HG02840 (cell line): ENCODE results near the gene PLEKHA7.

ENCODE experiments used
- ATAC-seq: cut with Tn5 transposase; IDR thresholded peaks from one replicate; pipeline ENCODE4 v1.9.1; 2021; ENCODE audit warnings: mild to moderate bottlenecking, moderate library complexity, moderate number of reproducible peaks; ENCODE audit not compliant: unreplicated experiment, low FRiP score

Gene PLEKHA7

DNA sequence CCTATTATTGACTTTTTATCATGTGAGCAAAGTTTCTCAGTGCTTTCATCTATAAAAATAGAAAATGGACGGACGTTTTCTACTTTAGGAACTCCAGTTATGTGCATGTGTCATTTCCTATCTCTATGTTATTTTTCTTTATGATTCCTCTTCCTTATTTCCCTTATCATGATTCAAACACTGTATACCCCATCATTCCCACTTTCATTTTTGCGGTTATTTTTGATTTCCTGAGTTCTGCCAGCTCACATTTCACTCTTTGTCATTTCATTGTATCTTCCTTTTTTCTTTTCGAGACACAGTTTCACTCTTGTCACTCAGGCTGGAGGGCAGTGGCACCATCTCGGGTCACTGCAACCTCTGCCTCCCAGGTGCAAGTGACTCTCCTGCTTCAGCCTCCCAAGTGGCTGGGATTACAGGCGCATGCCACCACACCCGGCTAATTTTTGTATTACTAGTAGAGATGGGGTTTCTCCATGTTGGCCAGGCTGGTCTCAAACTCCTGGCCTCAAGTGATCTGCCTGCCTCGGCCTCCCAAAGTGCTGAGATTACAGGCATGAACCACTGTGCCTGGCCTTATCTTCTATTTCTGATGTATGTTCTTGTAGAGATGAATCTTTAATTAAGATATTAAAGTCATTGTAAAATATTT lies 254.2 kb downstream of the PLEKHA7 start:
- no peak for ATAC-seq

DNA sequence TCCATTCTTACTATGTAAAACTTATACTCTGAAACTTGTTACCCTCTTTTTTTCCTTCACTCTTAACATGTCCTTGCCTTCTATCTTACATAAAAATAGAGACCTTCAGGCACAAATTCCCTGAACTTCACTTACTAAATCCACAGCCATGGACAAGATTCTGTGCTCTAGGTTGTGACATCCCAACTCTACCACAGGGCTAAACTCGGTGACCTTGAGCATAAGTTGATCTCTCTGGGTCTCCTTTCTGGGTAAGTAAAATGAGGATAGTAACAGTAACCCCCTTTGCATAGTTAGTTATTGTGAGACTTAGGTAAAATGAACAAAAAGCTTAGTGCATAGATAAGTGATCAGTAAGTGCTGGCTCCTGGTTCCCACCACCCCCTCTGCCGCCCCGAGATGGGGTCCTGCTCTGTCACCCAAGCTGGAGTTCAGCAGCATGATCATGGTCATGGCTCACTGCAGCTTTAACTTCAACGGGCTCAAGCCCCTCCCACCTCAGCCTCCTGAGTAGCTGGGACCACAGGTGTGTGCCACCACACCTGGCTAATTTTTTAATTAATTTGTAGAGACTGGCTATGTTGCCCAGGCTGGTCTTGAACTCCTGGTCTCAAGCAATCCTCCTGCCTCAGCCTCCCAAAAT lies 255.7 kb downstream of the PLEKHA7 start:
- ATAC-seq: no peak

DNA sequence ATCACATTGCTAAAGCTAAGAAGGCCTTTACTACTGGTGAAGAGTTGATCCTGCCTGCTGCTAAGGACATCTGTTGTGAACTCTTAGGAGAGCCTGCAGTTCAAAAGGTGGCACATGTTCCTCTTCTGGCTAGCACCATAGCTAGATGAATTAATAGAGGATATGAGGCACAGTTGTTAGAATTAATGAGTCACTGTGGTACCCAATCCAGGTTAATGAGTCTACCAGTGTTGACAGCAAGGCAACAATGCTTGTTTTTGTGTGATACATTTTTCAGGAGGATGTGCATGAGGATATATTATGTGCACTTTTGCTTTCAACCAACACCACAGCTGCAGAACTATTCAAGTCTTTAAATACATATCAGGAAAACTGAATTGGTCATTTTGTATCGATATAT lies 263.8 kb downstream of the PLEKHA7 start:
- no peak for ATAC-seq

DNA sequence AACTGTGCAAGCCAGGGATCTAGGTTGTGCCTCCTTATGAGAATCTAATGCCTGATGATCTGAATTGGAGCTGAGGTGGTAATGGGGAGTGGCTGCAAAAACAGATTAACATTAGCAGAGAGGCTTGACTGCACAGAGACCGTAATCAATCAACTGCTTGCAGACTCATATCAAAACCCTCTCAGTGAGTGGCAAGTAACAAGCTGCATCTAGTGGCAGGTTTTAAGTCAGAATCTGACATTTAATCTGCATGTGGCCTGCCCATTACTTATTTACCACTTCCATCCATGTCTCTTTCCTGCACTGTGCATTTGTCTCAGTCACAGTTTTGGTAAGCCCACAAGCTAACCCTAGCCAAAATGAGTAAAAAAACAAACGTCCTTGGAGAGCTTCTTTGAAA lies 264.5 kb downstream of the PLEKHA7 start:
- no peak for ATAC-seq

DNA sequence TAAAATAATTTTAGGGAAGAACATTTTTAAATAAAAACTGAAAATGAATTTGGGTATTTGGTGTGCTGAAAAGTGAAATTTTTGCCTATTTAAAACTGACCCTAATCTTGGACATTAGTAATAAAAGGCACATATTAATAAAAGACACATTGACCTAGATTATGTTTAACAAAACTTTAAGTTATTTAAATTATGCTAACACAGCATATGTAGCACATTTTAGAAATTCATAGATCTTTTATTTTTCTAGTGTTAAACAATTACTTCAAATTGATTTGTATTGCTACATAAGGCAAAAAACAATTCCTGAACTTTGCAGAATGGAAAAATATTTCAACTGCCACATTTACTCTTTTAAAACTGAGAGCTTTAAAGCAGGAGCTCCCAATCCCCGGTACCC lies 265.1 kb downstream of the PLEKHA7 start:
- ATAC-seq: no peak

DNA sequence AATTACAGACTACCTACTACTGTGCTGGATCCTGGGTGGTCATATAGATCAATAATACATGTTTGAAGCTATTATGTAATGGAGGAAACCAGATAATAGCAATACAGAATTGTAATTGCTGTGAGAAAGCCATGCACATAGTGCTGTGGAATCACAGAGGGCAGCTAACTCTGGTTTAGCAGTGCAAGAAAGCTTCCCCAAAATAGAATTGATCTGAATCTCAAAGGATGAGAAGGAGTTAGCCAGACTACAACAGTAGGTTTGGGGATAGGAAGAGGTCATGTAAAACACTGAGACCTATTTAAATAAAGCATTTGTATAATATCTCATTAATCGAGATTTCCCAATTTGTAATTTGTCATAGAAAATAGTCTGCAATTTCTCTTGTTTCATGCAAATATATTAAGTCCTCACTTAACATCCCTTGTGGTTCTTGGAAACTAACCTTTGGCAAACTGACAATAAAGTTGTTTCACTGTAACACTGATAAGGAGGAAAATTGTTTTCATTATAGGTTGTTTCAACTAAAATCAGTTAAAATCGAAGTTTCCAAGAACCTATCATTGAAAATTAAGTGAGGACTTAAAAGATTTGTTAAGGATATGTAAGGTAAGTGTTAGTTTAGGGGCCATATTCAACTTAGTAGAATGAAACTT lies 268.1 kb downstream of the PLEKHA7 start:
- no peak for ATAC-seq

DNA sequence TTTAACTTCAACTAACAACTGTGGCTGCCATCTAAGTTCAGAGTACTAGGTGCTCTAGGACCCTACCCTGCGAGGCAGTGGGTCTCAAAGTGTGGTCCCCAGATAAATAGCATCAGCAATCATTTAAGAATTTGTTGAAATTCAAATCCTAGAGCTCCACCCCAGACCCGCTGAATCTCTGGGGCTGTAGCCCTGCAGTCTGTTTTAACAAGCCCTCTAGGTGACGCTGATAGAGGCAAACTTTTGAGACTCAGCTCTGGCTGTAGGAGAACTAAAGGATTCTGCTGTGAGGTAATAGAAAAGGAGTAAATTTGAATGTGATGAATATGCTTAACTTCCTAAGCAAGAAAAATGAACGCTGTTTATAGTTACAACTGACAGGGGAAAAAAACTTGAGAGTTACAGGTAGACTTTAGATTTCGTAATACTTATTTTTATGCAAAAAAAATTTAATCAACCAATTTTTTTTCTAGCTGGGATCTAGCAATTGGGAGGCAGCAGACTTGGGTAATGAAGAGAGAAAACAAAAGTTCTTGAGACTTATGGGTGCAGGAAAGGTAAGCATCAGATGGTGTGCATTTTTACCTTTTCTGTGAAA lies 270.0 kb downstream of the PLEKHA7 start:
- no peak for ATAC-seq

DNA sequence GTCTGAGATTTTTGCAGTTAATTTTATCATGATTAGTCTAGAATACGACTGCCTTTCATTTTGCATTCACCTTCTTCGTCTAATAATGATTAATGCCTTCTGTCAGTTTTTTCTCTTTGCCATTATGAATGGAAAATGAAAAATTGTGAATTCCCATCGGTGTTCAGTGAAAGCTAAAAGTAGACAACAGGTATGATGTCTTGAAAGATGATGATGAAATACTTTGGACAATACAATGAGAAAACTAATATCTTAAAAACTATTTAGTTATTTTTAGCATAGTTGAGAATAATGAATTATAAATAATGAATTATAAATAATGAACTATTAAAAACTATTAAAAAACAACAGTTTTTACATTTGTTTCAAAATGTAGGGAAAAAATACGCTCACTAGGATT lies 270.7 kb downstream of the PLEKHA7 start:
- ATAC-seq: no peak

DNA sequence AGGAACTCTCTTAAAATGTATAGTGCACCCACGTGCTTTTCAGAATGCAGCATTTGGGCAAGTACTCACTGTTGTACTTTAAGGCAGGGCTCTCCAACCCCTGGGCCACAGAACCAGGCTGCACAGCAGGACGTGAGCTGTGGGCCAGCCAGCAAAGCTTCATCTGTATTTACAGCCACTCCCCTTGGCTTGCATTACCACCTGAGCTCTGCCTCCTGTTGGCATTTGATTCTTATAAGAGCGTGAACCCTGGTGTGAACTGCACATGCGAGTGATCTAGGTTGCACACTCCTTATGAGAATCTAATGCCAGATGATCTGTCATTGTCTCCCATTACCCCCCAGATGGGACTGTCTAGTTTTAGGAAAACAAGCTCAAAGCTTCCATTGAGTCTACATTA lies 272.7 kb downstream of the PLEKHA7 start:
- ATAC-seq: no peak

DNA sequence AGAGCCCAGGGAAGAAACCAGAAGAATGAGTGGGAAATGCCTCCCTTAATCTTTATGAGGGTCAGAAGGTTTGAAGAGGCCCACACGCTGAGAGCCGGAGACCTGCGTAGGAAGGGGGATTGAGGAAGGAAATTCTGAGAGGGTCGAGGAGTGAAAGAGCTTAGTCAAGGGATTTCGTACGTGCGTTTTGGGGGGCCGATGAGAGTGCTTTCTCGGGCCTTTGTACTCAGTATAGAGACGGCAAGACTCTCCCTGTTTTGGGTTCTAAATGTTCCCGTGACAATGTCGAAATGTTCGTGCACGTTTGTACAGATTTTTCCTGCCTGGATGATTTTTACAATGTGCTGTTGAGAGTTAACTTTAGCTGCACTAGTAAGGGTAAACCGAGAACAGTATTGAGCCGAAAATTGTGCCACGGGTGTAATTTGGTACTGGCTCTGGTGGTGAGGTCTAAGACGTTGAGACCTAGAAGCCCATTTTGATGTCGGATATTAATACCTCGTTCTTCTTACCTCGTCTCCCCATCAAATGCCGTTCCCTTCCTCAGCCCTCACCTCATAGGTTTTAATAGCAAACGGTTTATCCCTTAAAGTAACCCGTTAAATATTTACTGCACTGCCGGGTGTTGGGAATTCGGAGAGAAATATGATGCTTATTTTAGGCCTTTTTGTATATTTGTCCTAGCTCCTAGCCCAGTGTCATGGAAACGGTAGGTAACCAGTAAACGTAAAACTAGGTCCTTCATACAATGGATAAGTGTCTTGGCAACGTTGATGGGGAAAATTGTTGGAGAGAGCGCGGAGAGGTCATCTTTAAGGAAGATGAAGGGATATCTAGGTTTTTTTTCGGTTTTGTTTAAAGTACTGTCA lies 275.0 kb downstream of the PLEKHA7 start:
- no peak for ATAC-seq

DNA sequence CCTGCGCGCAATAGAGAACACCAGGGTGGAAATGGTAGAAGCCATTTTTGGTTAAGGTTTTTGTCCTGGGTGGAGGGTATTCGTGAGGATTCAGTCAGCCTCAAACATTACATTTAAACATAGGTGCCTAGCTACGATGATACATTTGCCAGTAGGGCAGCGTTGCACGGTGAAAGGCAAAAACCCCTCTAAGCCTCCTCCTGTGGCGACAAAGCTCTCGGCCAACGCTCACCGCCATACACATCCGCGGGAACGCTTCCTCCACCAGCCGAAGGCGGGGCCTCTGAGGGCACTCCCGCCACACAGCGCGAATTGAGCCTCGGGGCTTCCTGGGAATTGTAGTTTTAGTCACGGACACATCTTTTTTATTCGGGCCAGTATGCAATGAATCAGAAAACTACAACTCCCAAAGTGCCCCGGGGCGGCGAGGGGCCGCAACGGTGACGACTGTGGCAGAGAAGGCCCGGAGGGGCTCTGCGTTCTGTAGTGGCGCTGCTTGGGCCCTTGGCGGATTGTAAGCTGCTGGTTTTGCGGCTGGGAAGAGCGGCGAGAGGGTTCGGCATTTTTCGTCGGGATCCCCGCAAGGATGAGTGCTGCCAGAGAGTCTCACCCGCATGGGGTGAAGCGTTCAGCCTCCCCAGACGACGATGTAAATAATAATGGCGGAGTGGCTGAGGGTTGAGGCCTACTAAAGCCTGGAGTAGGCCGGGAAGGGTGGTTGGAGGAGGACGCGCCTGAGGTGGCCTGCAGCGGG lies 275.8 kb downstream of the PLEKHA7 start, which contains the start of gene C11orf58:
TSS of gene C11orf58 (plus strand) at position 455 of the 754 bp plus-strand sequence. CDS start at position 587, 132 bp downstream.
- ATAC-seq: peak; percentile 99

DNA sequence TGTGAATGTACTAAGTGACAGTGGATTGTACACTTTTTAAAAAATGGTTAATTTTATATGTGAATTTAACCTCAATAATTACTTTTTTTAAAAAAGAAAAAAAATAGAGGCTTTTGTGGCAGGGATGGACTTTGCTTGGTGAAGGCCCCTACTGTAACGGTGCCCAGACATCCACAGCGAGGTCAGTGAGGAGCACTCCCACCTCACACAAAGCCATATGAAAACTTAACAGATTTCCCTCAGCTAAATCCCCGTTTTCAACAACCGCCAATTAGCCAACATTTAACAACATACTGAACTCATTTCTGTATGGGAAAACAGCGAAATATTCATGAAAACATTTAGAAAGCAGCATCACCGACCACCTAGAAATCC lies 276.4 kb downstream of the PLEKHA7 start:
- ATAC-seq: peak; percentile 7
